Ovary (tissue), 3 donors: ENCODE measurements around the gene MELK.

Experiments used
- CTCF ChIP-seq, 3 donors: fragments of 450-650 bp in 2 of 3; fragments of 200-600 bp in 1 of 3; IDR thresholded peaks; one replicate each; pipeline versions ENCODE4 v1.5.1 to v1.8.0; 2016 to 2022; ENCODE audit warnings: antibody characterized with exemption in 3 of 3, mild to moderate bottlenecking in 1 of 3
- POLR2A ChIP-seq: fragments of 450-650 bp; IDR thresholded peaks from one replicate; pipeline ENCODE4 v1.6.1; 2017; ENCODE audit warnings: antibody characterized with exemption, mild to moderate bottlenecking, moderate library complexity
- donor health status: DM: no; HTN: no; CAD: no.

- TF ChIP-seq CTCF (IDR thresholded peaks at IDR 0.05), result no peak
- no peak for TF ChIP-seq POLR2A
These were observed 20.8 kb upstream of the MELK start for GRCh38 chr9:36551910-36552309.
